GM12874 (cell line): ENCODE results near the gene GPRIN3.

ENCODE experiments used
- CTCF ChIP-seq: IDR thresholded peaks from 2 replicates; pipeline ENCODE4 v1.5.1; 2011; ENCODE audit warnings: low read depth, mild to moderate bottlenecking, control low read depth, low read length, moderate library complexity; ENCODE audit not compliant: insufficient read depth

GPRIN3 gene

GRCh38 chr4:89216866-89217265 is 90.7 kb downstream of the GPRIN3 start:
- no peak for TF ChIP-seq CTCF

- no peak for TF ChIP-seq CTCF
These were observed 91.2 kb downstream of the GPRIN3 start for GRCh38 chr4:89216422-89216821.

GRCh38 chr4:89215736-89216135 is 91.9 kb downstream of the GPRIN3 start:
- no peak for TF ChIP-seq CTCF

- no peak for TF ChIP-seq CTCF
These were observed 93.3 kb downstream of the GPRIN3 start for GRCh38 chr4:89214308-89214707.

- no peak for TF ChIP-seq CTCF
These were observed 94.3 kb downstream of the GPRIN3 start for GRCh38 chr4:89213382-89213701.

- no peak for TF ChIP-seq CTCF
These were observed 94.8 kb downstream of the GPRIN3 start for GRCh38 chr4:89212666-89213381.

- TF ChIP-seq CTCF, result no peak
These were observed 103.0 kb downstream of the GPRIN3 start for GRCh38 chr4:89204624-89205023.
